ENCODE measurements around the gene ITM2B. TPM values are rescaled to one million over a fixed set of nuclear protein-coding genes. Genes with fewer than 3 reads are reported as not detected.
A peak's percentile ranks its signal among the peaks of the same experiment; 100 is the strongest.

ITM2B gene
- total RNA-seq, 4 donors from 2014 or later: 117 to 352 (median 310) TPM

DNA sequence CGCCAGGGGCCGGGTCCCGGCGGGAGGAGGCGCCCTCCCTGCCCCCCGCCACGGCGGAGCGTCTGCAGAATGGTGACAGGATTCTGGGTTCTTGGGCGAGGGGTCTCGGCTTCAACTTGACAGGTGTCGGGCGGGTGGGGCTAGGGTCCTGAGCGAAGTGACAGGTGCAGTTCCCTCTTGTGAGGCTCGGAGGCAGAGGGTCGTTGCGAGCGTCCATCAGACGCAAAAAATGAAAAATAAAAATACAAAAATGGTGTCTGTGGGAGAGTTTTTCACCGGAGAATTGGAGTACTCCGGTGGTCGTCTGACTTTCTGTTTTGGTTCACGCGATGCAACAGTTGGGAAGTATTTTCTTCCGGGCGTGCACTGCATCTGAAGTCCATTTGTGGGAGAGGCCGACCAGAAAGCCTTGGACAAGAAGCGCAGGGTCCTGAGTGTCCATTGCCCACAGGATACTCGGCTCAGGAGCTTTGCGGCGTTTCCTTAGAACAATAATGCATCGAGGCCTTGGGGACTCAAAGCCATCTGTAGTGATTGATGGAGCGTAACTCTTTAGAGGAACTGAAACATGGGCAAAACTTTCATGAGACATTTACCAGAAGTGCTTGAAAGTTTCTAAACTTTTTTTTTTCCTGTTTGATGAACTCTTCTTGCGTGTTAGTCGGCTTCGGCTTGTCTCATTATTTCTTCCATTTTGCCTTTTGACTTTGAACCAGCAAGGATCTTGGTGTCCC is 71.3 kb downstream of the ITM2B start:
- Histone ChIP-seq H3K36me3 (peaks cover 0 to 4% (median 0%) of the 10 kb centered on the region in 4 donors), H3K9me3 (no peaks in the 10 kb centered on the region), H3K27me3 (no peaks in the 10 kb centered on the region), H3K27ac (peak overlapping the region; percentile 98 to 100 (median 99)), H3K4me1 (peaks cover 6 to 28% (median 16%) of the 10 kb centered on the region in 4 donors), H3K4me3 (peak overlapping the region; percentile 85 to 98 (median 90))
- intact Hi-C loops (cut with DNase I; ENCODE audit: low total_unique reads) (no loop called here), in situ Hi-C loops (cut with MboI; ENCODE audit: low pct_ligation_motif_present in 1 of 4, low pct_unique_long_range_greater_than_20kb in 1 of 4, low sequenced_read_pairs in 3 of 4) (loop anchor here in 1 of 4 donors (25.0 kb wide), 1 partner anchor 283 kb away; no protein-coding TSS in a partner anchor)
- 0 to 2% methylated on average over 12 to 33 of the region's 36 CpGs for WGBS, 2 donors (ENCODE audit: low coverage in 1 of 2)
- DNase-seq: peak; percentile 57
- TF ChIP-seq CTCF (IDR thresholded peaks at IDR 0.05) (no peak), POLR2AphosphoS5 (IDR thresholded peaks at IDR 0.05) (peak in 2 of 3 donors; percentile 44 to 46)

DNA sequence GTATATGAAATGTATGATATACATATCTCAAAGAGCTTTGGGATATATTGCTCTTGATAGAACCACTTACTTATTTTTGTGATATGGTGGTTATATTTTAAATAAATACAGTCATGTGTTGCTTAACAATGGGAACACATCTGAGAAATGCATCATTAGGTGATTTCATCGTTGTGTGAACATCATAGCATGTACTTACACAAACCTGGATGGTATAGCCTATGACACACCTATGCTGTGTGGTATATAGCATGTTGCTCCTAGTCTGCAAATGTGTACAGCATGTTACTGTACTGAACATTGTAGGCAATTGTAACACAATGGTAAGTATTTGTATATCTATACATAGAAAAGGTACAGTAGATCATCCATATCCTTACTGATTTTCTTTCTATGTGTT is 78.2 kb downstream of the ITM2B start:
- in situ Hi-C loops (cut with MboI; ENCODE audit: low pct_ligation_motif_present in 1 of 4, low pct_unique_long_range_greater_than_20kb in 1 of 4, low sequenced_read_pairs in 3 of 4) (loop anchor here in 1 of 4 donors (25.0 kb wide), 1 partner anchor 276 kb away; no protein-coding TSS in a partner anchor), intact Hi-C loops (cut with DNase I; ENCODE audit: low total_unique reads) (no loop called here)
- no peak for DNase-seq
- no peaks in the 10 kb centered on the region for H3K9me3 ChIP-seq
- peaks cover 0 to 4% (median 0%) of the 10 kb centered on the region in 4 donors for H3K36me3 ChIP-seq
- no peak overlapping the region for H3K4me3 ChIP-seq
- H3K4me1 ChIP-seq: peaks cover 0 to 14% (median 1%) of the 10 kb centered on the region in 4 donors
- no peak overlapping the region for H3K27ac ChIP-seq
- WGBS, 2 donors (ENCODE audit: low coverage in 1 of 2): 60 to 92% methylated on average over 1 of the region's 1 CpG
- H3K27me3 ChIP-seq: no peaks in the 10 kb centered on the region
- no peak for TF ChIP-seq POLR2AphosphoS5 (IDR thresholded peaks at IDR 0.05)
- TF ChIP-seq POLR2A (IDR thresholded peaks at IDR 0.05): no peak
- TF ChIP-seq CTCF (IDR thresholded peaks at IDR 0.05): no peak
- no peak for TF ChIP-seq EP300 (IDR thresholded peaks at IDR 0.05; ENCODE audit: low read depth)

DNA sequence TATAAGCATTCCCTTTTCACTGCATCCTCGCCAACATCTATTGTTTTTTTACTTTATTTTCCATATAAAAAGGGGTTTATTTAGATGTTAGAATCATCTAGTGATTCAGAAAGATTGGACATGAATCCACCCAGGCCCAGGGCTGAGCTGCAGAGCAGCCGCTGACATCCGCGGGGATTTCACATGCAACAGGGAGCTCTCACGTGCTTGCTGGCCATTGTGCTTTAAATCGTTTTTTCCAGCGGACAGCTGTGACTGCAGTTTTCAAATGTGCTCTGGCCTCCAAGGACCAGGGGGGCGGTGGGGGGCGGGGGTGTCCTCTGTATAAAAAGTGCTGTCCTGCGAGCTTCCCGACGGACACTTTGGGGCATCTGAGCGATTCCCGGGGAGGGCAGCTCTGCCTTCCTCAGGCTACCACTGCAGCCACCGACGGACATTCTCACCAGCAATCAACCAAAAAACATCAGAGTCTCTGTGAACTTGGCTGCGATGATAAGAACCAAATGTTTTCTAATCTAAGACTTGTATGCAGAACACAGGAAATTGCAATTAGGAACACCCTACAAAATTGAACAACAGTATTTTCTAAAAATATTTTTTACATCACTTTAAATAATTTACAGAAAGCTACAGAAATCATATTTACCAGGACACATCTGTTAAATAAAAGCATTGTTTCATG is 83.1 kb downstream of the ITM2B start:
- TF ChIP-seq POLR2A (IDR thresholded peaks at IDR 0.05): no peak
- no peak for TF ChIP-seq POLR2AphosphoS5 (IDR thresholded peaks at IDR 0.05)
- no peak for TF ChIP-seq EP300 (IDR thresholded peaks at IDR 0.05; ENCODE audit: low read depth)
- TF ChIP-seq CTCF (IDR thresholded peaks at IDR 0.05): no peak
- WGBS, 2 donors (ENCODE audit: low coverage in 1 of 2): 90 to 96% methylated on average over 5 to 17 of the region's 17 CpGs
- Histone ChIP-seq H3K9me3 (no peaks in the 10 kb centered on the region), H3K4me3 (no peak overlapping the region), H3K27me3 (no peaks in the 10 kb centered on the region), H3K27ac (no peak overlapping the region), H3K36me3 (no peaks in the 10 kb centered on the region), H3K4me1 (no peaks in the 10 kb centered on the region)
- in situ Hi-C loops (cut with MboI; ENCODE audit: low pct_ligation_motif_present in 1 of 4, low pct_unique_long_range_greater_than_20kb in 1 of 4, low sequenced_read_pairs in 3 of 4): loop anchor here in 1 of 4 donors (25.0 kb wide), 1 partner anchor 271 kb away; no protein-coding TSS in a partner anchor
- intact Hi-C loops (cut with DNase I; ENCODE audit: low total_unique reads): no loop called here
- DNase-seq: no peak

DNA sequence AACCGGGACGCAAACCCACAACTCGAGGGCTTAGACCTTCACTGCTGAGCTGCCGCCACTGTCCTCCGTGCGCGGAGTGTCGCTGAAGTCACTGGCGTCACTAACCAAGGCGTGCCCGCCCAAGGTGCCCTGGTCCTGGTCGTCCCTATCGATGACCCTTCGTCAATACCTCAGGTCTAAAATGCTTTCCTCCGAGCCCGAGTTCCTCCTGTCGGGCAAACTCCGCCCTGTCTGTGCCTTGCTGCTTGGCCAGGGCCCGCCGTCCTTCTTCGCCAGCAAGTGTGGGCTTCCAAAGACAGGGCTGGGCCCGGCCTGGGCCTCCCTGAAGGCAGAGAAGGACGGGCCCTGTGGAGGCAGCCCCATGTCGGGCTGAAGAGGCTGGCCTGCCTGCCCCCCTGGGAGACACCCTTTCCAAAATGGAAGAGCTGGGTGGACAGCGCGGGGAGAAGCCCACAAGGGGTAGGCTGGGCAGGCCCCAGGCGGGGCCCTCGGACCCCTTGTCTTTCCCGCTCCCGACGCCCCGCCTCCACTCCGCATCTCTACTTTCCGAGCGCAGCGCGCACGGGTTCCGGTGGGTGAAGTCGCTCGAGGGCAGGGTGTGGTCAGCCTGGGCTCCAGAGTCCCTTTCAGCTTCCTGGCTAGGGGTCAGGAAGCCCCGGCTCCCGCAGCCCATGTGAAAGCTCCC is 84.0 kb downstream of the ITM2B start:
- H3K4me1 ChIP-seq: no peaks in the 10 kb centered on the region
- 94 to 96% methylated on average over 16 to 43 of the region's 43 CpGs for WGBS, 2 donors (ENCODE audit: low coverage in 1 of 2)
- H3K27me3 ChIP-seq: no peaks in the 10 kb centered on the region
- intact Hi-C loops (cut with DNase I; ENCODE audit: low total_unique reads) (no loop called here), in situ Hi-C loops (cut with MboI; ENCODE audit: low pct_ligation_motif_present in 1 of 4, low pct_unique_long_range_greater_than_20kb in 1 of 4, low sequenced_read_pairs in 3 of 4) (loop anchor here in 1 of 4 donors (25.0 kb wide), 1 partner anchor 270 kb away; no protein-coding TSS in a partner anchor)
- DNase-seq: no peak
- TF ChIP-seq POLR2AphosphoS5 (IDR thresholded peaks at IDR 0.05) (no peak), CTCF (IDR thresholded peaks at IDR 0.05) (no peak), EP300 (IDR thresholded peaks at IDR 0.05; ENCODE audit: low read depth) (no peak), POLR2A (IDR thresholded peaks at IDR 0.05) (no peak)
- no peaks in the 10 kb centered on the region for H3K36me3 ChIP-seq
- peaks cover 0 to 4% of the 10 kb centered on the region in 2 donors for H3K9me3 ChIP-seq
- peak overlapping the region in 1 of 4 donors; percentile 32 for H3K27ac ChIP-seq
- H3K4me3 ChIP-seq: no peak overlapping the region

Measured in transverse colon (tissue), 4 donors.